ENCODE data around the gene CFTR. TPM values are rescaled to one million over a fixed set of nuclear protein-coding genes. Genes with fewer than 3 reads are reported as not detected.

The CFTR gene
- total RNA-seq, 2 donors from 2014 or later: not detected

- Mint-ChIP-seq H3K36me3 (ENCODE audit: insufficient read depth in 2 of 2) (no peaks in the 10 kb centered on the region), H3K9me3 (peaks cover 0 to 4% of the 10 kb centered on the region in 2 donors), H3K27me3 (ENCODE audit: low read depth) (no peaks in the 10 kb centered on the region), H3K4me3 (no peak overlapping the region), H3K27ac (no peak overlapping the region), H3K4me1 (ENCODE audit: low read depth) (no peaks in the 10 kb centered on the region)
- DNase-seq (no peak), ATAC-seq (replicated peaks in 1 of 2) (no peak)
These were observed 125.9 kb downstream of the CFTR start for GRCh38 chr7:117605712-117606111.

DNA sequence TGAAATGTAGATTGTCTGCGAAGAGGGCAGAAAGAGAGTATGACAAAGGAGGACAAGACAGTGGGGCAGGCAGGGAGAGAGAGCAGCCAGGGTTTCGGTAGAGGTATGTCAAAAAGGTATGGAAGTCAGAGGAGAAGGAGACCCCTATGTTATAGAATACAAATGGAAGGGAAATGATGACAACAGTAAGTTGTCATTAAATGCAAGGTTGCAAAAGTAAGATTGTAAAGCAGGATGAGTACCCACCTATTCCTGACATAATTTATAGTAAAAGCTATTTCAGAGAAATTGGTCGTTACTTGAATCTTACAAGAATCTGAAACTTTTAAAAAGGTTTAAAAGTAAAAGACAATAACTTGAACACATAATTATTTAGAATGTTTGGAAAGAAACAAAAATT, 126.3 kb downstream of the CFTR start:
- DNase-seq (no peak), ATAC-seq (replicated peaks in 1 of 2) (no peak)
- H3K4me3 Mint-ChIP-seq: no peak overlapping the region
- no peaks in the 10 kb centered on the region for H3K4me1 Mint-ChIP-seq (ENCODE audit: low read depth)
- H3K36me3 Mint-ChIP-seq (ENCODE audit: insufficient read depth in 2 of 2): no peaks in the 10 kb centered on the region
- no peak overlapping the region for H3K27ac Mint-ChIP-seq
- no peaks in the 10 kb centered on the region for H3K27me3 Mint-ChIP-seq (ENCODE audit: low read depth)
- peaks cover 0 to 4% of the 10 kb centered on the region in 2 donors for H3K9me3 Mint-ChIP-seq

DNA sequence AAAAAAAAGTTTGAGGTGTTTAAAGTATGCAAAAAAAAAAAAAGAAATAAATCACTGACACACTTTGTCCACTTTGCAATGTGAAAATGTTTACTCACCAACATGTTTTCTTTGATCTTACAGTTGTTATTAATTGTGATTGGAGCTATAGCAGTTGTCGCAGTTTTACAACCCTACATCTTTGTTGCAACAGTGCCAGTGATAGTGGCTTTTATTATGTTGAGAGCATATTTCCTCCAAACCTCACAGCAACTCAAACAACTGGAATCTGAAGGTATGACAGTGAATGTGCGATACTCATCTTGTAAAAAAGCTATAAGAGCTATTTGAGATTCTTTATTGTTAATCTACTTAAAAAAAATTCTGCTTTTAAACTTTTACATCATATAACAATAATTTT, 130.6 kb downstream of the CFTR start:
- Mint-ChIP-seq H3K27ac (no peak overlapping the region), H3K4me3 (no peak overlapping the region), H3K27me3 (ENCODE audit: low read depth) (no peaks in the 10 kb centered on the region), H3K4me1 (ENCODE audit: low read depth) (no peaks in the 10 kb centered on the region), H3K9me3 (peaks cover 0 to 4% of the 10 kb centered on the region in 2 donors), H3K36me3 (ENCODE audit: insufficient read depth in 2 of 2) (no peaks in the 10 kb centered on the region)
- DNase-seq (no peak), ATAC-seq (replicated peaks in 1 of 2) (no peak)

DNA sequence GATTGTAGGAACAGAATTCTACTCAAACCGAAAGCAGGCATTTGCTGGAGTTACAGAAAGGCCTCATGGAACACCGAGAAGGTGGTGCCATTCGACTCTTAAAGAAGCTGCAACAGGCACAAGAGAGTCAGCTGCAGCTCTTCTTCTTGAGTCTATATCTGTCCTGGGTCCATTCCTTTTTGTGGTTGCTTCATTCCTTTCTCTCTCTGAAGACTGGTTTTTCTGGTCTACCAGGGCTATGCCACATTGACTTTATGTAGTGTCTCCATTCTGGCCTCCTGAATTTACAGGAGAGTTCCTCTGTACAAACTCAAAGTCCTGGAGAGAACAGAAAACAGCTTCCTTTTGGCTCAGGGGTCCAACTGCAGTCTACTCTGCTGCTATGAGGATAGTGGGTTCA, 132.8 kb downstream of the CFTR start:
- Mint-ChIP-seq H3K27ac (no peak overlapping the region), H3K9me3 (peaks cover 0 to 3% of the 10 kb centered on the region in 2 donors), H3K27me3 (ENCODE audit: low read depth) (no peaks in the 10 kb centered on the region), H3K4me1 (ENCODE audit: low read depth) (no peaks in the 10 kb centered on the region), H3K36me3 (ENCODE audit: insufficient read depth in 2 of 2) (no peaks in the 10 kb centered on the region), H3K4me3 (no peak overlapping the region)
- no peak for ATAC-seq (replicated peaks in 1 of 2)
- DNase-seq: no peak

DNA sequence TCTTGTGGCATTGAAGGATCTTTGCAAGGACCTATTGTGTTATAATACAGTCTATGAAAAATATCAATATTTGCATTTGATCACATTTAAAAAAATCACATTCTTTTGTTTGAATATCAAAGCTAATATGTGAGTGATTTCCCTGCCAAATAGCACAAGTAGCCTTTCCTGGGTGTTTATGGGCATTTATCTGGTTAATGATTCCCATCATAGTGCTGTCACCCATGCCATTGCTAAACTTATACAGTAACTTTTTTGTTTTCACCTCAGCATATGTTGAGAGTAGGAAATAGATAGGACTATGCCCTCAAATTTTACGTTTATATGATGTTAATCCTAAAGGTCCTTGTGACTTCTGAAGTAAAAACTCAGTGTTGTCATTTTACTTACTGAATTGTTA, 136.9 kb downstream of the CFTR start:
- no peaks in the 10 kb centered on the region for H3K27me3 Mint-ChIP-seq (ENCODE audit: low read depth)
- ATAC-seq (replicated peaks in 1 of 2) (no peak), DNase-seq (no peak)
- no peak overlapping the region for H3K27ac Mint-ChIP-seq
- peaks cover 0 to 4% of the 10 kb centered on the region in 2 donors for H3K9me3 Mint-ChIP-seq
- H3K4me3 Mint-ChIP-seq: no peak overlapping the region
- no peaks in the 10 kb centered on the region for H3K36me3 Mint-ChIP-seq (ENCODE audit: insufficient read depth in 2 of 2)
- H3K4me1 Mint-ChIP-seq (ENCODE audit: low read depth): no peaks in the 10 kb centered on the region

- H3K36me3 Mint-ChIP-seq (ENCODE audit: insufficient read depth in 2 of 2): no peaks in the 10 kb centered on the region
- H3K9me3 Mint-ChIP-seq: peaks cover 0 to 4% of the 10 kb centered on the region in 2 donors
- no peak for ATAC-seq (replicated peaks in 1 of 2)
- no peaks in the 10 kb centered on the region for H3K27me3 Mint-ChIP-seq (ENCODE audit: low read depth)
- H3K27ac Mint-ChIP-seq: no peak overlapping the region
- no peak overlapping the region for H3K4me3 Mint-ChIP-seq
- H3K4me1 Mint-ChIP-seq (ENCODE audit: low read depth): no peaks in the 10 kb centered on the region
- no peak for DNase-seq
These were observed 139.9 kb downstream of the CFTR start for GRCh38 chr7:117619681-117620080.

- H3K4me3 Mint-ChIP-seq: no peak overlapping the region
- H3K27ac Mint-ChIP-seq: no peak overlapping the region
- ATAC-seq (replicated peaks in 1 of 2): no peak
- no peak for DNase-seq
- H3K27me3 Mint-ChIP-seq (ENCODE audit: low read depth): no peaks in the 10 kb centered on the region
- no peaks in the 10 kb centered on the region for H3K4me1 Mint-ChIP-seq (ENCODE audit: low read depth)
- H3K9me3 Mint-ChIP-seq: peaks cover 0 to 4% of the 10 kb centered on the region in 2 donors
- H3K36me3 Mint-ChIP-seq (ENCODE audit: insufficient read depth in 2 of 2): no peaks in the 10 kb centered on the region
These were observed 141.3 kb downstream of the CFTR start for GRCh38 chr7:117621075-117621618.

DNA sequence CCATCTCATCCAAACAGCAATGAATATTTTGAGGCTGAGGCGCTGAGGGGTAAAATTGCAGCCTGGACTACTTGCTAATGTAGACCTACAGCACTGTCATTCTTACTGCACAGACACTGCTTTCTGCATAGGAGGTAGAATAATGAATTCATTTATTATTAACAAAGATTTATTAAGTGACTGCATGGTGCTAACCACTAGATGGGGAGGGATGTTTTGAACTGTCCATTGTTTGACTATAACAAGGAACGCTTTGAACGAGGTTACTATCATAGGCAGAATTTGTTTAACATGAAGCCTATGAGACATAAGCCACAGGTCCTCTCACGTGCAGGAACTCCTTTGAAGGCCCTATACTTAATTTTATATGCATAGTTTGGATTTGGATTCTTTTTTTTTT, 143.8 kb downstream of the CFTR start:
- no peaks in the 10 kb centered on the region for H3K27me3 Mint-ChIP-seq (ENCODE audit: low read depth)
- no peak for ATAC-seq (replicated peaks in 1 of 2)
- H3K9me3 Mint-ChIP-seq: no peaks in the 10 kb centered on the region
- H3K27ac Mint-ChIP-seq: no peak overlapping the region
- DNase-seq: no peak
- H3K4me1 Mint-ChIP-seq (ENCODE audit: low read depth): no peaks in the 10 kb centered on the region
- no peaks in the 10 kb centered on the region for H3K36me3 Mint-ChIP-seq (ENCODE audit: insufficient read depth in 2 of 2)
- H3K4me3 Mint-ChIP-seq: no peak overlapping the region

DNA sequence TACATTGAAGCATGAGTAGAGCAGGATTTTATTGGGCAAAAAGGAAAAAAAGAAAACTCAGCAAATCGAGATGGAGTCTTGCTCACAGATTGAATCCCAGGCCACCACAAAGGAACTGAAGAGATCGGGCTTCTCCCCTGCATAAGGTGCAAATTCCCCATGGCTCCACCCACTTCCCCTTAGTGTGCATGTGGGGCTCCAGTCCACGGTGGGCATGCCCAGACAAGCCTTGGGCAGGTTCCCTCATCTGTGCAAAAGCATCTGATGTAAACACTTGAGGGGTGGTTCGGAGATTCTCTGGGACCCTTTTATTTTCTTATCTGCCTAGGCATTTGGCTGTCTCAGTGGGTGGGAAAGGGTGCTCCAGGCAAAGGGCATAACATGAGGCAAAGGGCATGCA, 150.7 kb downstream of the CFTR start:
- no peak for ATAC-seq (replicated peaks in 1 of 2)
- Mint-ChIP-seq H3K36me3 (ENCODE audit: insufficient read depth in 2 of 2) (no peaks in the 10 kb centered on the region), H3K27me3 (ENCODE audit: low read depth) (no peaks in the 10 kb centered on the region), H3K27ac (no peak overlapping the region), H3K9me3 (peaks cover 2% of the 10 kb centered on the region in 2 donors), H3K4me1 (ENCODE audit: low read depth) (no peaks in the 10 kb centered on the region), H3K4me3 (no peak overlapping the region)
- DNase-seq: peak in 1 of 2 donors; percentile 1

DNA sequence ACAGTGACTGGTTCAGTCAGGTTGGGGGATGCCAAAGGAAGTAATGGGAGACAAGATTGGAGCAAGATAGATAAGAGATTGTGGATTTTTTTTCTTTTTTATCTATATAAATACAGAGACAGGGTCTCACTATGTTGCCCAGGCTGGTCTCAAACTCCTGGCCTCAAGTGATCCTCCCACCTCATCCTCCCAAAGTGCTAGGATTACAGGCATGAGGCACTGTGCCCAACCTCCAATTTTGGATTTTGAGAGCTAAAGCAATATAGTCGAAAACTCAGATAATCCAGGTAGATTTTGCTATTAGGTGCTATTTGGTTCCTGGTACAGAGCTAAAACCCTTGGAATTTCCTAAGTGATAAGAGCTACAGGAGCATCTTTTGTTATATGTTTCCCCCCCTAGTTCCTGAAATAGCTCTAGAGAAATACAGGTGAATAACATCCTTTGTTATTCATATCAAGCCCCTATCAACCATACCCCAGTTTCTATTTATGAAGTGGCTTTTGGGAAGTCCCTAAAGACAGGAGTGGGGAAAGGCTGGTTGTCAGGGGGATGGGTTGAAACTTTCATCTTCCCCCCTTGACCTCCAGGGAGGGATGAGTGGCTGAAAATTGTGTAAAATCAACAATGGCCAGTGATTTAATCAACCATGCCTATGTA, 151.2 kb downstream of the CFTR start:
- DNase-seq (no peak), ATAC-seq (replicated peaks in 1 of 2) (no peak)
- Mint-ChIP-seq H3K4me1 (ENCODE audit: low read depth) (no peaks in the 10 kb centered on the region), H3K4me3 (no peak overlapping the region), H3K36me3 (ENCODE audit: insufficient read depth in 2 of 2) (no peaks in the 10 kb centered on the region), H3K27ac (no peak overlapping the region), H3K27me3 (ENCODE audit: low read depth) (no peaks in the 10 kb centered on the region), H3K9me3 (peaks cover 2% of the 10 kb centered on the region in 2 donors)

GRCh38 chr7:117631652-117632051, 151.8 kb downstream of the CFTR start:
- Mint-ChIP-seq H3K4me3 (no peak overlapping the region), H3K27me3 (ENCODE audit: low read depth) (no peaks in the 10 kb centered on the region), H3K27ac (no peak overlapping the region), H3K9me3 (peaks cover 2% of the 10 kb centered on the region in 2 donors), H3K4me1 (ENCODE audit: low read depth) (no peaks in the 10 kb centered on the region), H3K36me3 (ENCODE audit: insufficient read depth in 2 of 2) (no peaks in the 10 kb centered on the region)
- no peak for DNase-seq
- ATAC-seq (replicated peaks in 1 of 2): no peak

GRCh38 chr7:117637937-117638336, 158.1 kb downstream of the CFTR start:
- Mint-ChIP-seq H3K4me1 (ENCODE audit: low read depth) (no peaks in the 10 kb centered on the region), H3K9me3 (no peaks in the 10 kb centered on the region), H3K4me3 (no peak overlapping the region), H3K27me3 (ENCODE audit: low read depth) (no peaks in the 10 kb centered on the region), H3K36me3 (ENCODE audit: insufficient read depth in 2 of 2) (no peaks in the 10 kb centered on the region), H3K27ac (no peak overlapping the region)
- DNase-seq: no peak
- ATAC-seq (replicated peaks in 1 of 2): no peak

GRCh38 chr7:117639966-117640365, 160.1 kb downstream of the CFTR start:
- Mint-ChIP-seq H3K9me3 (no peaks in the 10 kb centered on the region), H3K27ac (no peak overlapping the region), H3K36me3 (ENCODE audit: insufficient read depth in 2 of 2) (no peaks in the 10 kb centered on the region), H3K4me1 (ENCODE audit: low read depth) (no peaks in the 10 kb centered on the region), H3K4me3 (no peak overlapping the region), H3K27me3 (ENCODE audit: low read depth) (no peaks in the 10 kb centered on the region)
- ATAC-seq (replicated peaks in 1 of 2): no peak
- no peak for DNase-seq

DNA sequence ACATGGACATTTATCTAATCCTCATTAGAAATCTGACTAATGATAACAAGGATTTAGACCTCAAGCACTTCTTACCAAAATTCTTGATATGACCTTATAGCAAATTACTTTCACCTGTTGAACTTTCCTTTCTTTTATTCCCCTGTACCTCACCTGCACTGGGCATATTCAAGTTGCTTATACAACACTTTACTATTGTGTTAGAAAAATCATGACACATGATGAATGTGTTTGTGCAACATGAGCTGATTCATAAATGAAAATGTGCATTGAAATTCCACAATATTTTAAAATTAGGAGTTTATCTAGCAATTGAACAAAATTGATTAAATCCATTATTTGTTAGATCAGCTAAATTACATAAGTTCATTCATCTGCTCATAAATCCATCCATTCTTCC, 160.6 kb downstream of the CFTR start:
- Mint-ChIP-seq H3K9me3 (no peaks in the 10 kb centered on the region), H3K4me3 (no peak overlapping the region), H3K27ac (no peak overlapping the region), H3K36me3 (ENCODE audit: insufficient read depth in 2 of 2) (no peaks in the 10 kb centered on the region), H3K27me3 (ENCODE audit: low read depth) (no peaks in the 10 kb centered on the region), H3K4me1 (ENCODE audit: low read depth) (no peaks in the 10 kb centered on the region)
- ATAC-seq (replicated peaks in 1 of 2): no peak
- no peak for DNase-seq

Data from activated T-cell treated with anti-CD3 and anti-CD28 coated beads, Interleukin-2, amount 50 U/mL, for 72 hours (primary cell).